Stimulated activated CD4-positive, alpha-beta T cell treated with anti-CD3 and anti-CD28 coated beads, Interleukin-12 subunit alpha, Interleukin-12 subunit beta, amount 100 ng/mL, for 24 hours (primary cell): Measurements from ENCODE around the gene KATNAL1.
"Not testable (repeated sequence)": the region's sequence is repeated elsewhere in the genome, so short reads cannot be mapped to it uniquely, and the experiment has no call there.

Source experiments
- DNase-seq, 2 experiments: peaks; one replicate each; pipeline ENCODE4 v3.0.0-alpha.2; 2020; ENCODE audit warnings: low read depth in 2 of 2

Gene KATNAL1

GRCh38 chr13:30292325-30292724 lies 15.0 kb downstream of the KATNAL1 start:
- DNase-seq = no peak

GRCh38 chr13:30290812-30291436 lies 16.4 kb downstream of the KATNAL1 start:
- no peak for DNase-seq

- no peak for DNase-seq
These were observed 17.8 kb downstream of the KATNAL1 start for GRCh38 chr13:30289533-30289932.

- DNase-seq = not testable (repeated sequence)
These were observed 21.3 kb downstream of the KATNAL1 start for GRCh38 chr13:30286059-30286458.

GRCh38 chr13:30276178-30276577 lies 31.2 kb downstream of the KATNAL1 start:
- no peak for DNase-seq

GRCh38 chr13:30274083-30274482 lies 33.3 kb downstream of the KATNAL1 start:
- no peak for DNase-seq

- not testable (repeated sequence) for DNase-seq
These were observed 37.3 kb downstream of the KATNAL1 start for GRCh38 chr13:30270035-30270434.

GRCh38 chr13:30268673-30269072 lies 38.7 kb downstream of the KATNAL1 start:
- no peak for DNase-seq

- DNase-seq = no peak
These were observed 40.6 kb downstream of the KATNAL1 start for GRCh38 chr13:30266756-30267155.

- DNase-seq = not testable (repeated sequence)
These were observed 48.1 kb downstream of the KATNAL1 start for GRCh38 chr13:30259149-30259733.

- DNase-seq = no peak
These were observed 49.8 kb downstream of the KATNAL1 start for GRCh38 chr13:30257468-30258099.

- no peak for DNase-seq
These were observed 50.5 kb downstream of the KATNAL1 start for GRCh38 chr13:30256713-30257467.

GRCh38 chr13:30255696-30256095 lies 51.7 kb downstream of the KATNAL1 start:
- no peak for DNase-seq

- DNase-seq = no peak
These were observed 53.5 kb downstream of the KATNAL1 start for GRCh38 chr13:30253830-30254229.

GRCh38 chr13:30247406-30247805 lies 59.9 kb downstream of the KATNAL1 start:
- DNase-seq = no peak

GRCh38 chr13:30241532-30241931 lies 65.8 kb downstream of the KATNAL1 start:
- no peak for DNase-seq

- no peak for DNase-seq
These were observed 66.7 kb downstream of the KATNAL1 start for GRCh38 chr13:30240608-30241007.

- DNase-seq = no peak
These were observed 72.1 kb downstream of the KATNAL1 start for GRCh38 chr13:30235216-30235615.

GRCh38 chr13:30234619-30235162 lies 72.7 kb downstream of the KATNAL1 start:
- no peak for DNase-seq

GRCh38 chr13:30224732-30225131 lies 82.6 kb downstream of the KATNAL1 start:
- no peak for DNase-seq

GRCh38 chr13:30222254-30222653 lies 85.1 kb downstream of the KATNAL1 start:
- DNase-seq = no peak

GRCh38 chr13:30216111-30216510 lies 91.2 kb downstream of the KATNAL1 start:
- DNase-seq = no peak
